Measurements from ENCODE around the gene KCNJ3.

Gene KCNJ3

GRCh38 chr2:154698296-154698720 lies at the start of gene KCNJ3:
Gene KCNJ3, plus strand, starts transcription at chr2:154698695. Its CDS starts 81 bp downstream, at chr2:154698776.
- DNase-seq = no peak

- DNase-seq = no peak
Measured at GRCh38 chr2:154655499-154655898, 43.0 kb upstream of the KCNJ3 start.

GRCh38 chr2:154658854-154659253 lies 39.6 kb upstream of the KCNJ3 start:
- no peak for DNase-seq

GRCh38 chr2:154664248-154664647 lies 34.2 kb upstream of the KCNJ3 start:
- DNase-seq = no peak

- DNase-seq = no peak
Measured at GRCh38 chr2:154670083-154670482, 28.4 kb upstream of the KCNJ3 start.

- DNase-seq = no peak
Measured at GRCh38 chr2:154673694-154674093, 24.8 kb upstream of the KCNJ3 start.

- DNase-seq = no peak
Measured at GRCh38 chr2:154677401-154677800, 21.1 kb upstream of the KCNJ3 start.

GRCh38 chr2:154681741-154682140 lies 16.8 kb upstream of the KCNJ3 start:
- DNase-seq = no peak

- DNase-seq = no peak
Measured at GRCh38 chr2:154686162-154686561, 12.3 kb upstream of the KCNJ3 start.

- DNase-seq = no peak
Measured at GRCh38 chr2:154688373-154688772, 10.1 kb upstream of the KCNJ3 start.

GRCh38 chr2:154689158-154689557 lies 9.3 kb upstream of the KCNJ3 start:
- DNase-seq = no peak

- DNase-seq = no peak
Measured at GRCh38 chr2:154692927-154693326, 5.6 kb upstream of the KCNJ3 start.

GRCh38 chr2:154693741-154694340 lies 4.7 kb upstream of the KCNJ3 start:
- DNase-seq = no peak

GRCh38 chr2:154694881-154695280 lies 3.6 kb upstream of the KCNJ3 start:
- DNase-seq = no peak

- DNase-seq = no peak
Measured at GRCh38 chr2:154696369-154696768, 2.1 kb upstream of the KCNJ3 start.

GRCh38 chr2:154696810-154697417 lies 1.6 kb upstream of the KCNJ3 start:
- no peak for DNase-seq

GRCh38 chr2:154697418-154698252 lies 860 bp upstream of the KCNJ3 start:
- no peak for DNase-seq

- DNase-seq = no peak
Measured at GRCh38 chr2:154698721-154699574, 453 bp downstream of the KCNJ3 start.

GRCh38 chr2:154699575-154699930 lies 1.1 kb downstream of the KCNJ3 start:
- DNase-seq = no peak

- no peak for DNase-seq
Measured at GRCh38 chr2:154700136-154700535, 1.6 kb downstream of the KCNJ3 start.

- DNase-seq = no peak
Measured at GRCh38 chr2:154704991-154705390, 6.5 kb downstream of the KCNJ3 start.

- no peak for DNase-seq
Measured at GRCh38 chr2:154706660-154707059, 8.2 kb downstream of the KCNJ3 start.

GRCh38 chr2:154707994-154708575 lies 9.6 kb downstream of the KCNJ3 start:
- no peak for DNase-seq
